Neural cell (in vitro differentiated cells): ENCODE measurements around the gene DSCAM. TPM values are rescaled to one million over a fixed set of nuclear protein-coding genes. Genes with fewer than 3 reads are reported as not detected.

Experiments used
- H2AFZ ChIP-seq: fragments of 200-600, 300-800 bp; sonication (generic), shearing (Covaris generic); 2 replicates; pipeline ENCODE4 v1.6.0; 2014; ENCODE audit warnings: low read depth, mild to moderate bottlenecking, antibody characterized with exemption, low read length, moderate library complexity
- H3F3A ChIP-seq: fragments of 200-600 bp; shearing (Covaris generic); 2 replicates; pipeline ENCODE4 v1.6.1; 2016; ENCODE audit warnings: mild to moderate bottlenecking, moderate library complexity, mixed read lengths, antibody characterized with exemption, low read length; ENCODE audit not compliant: insufficient read depth, poor library complexity, severe bottlenecking
- H3K27ac ChIP-seq: fragments of 200-600, 300-800 bp; sonication (generic), shearing (Covaris generic); 2 replicates; pipeline ENCODE4 v1.5.1; 2014; ENCODE audit warnings: mild to moderate bottlenecking, low read length, moderate library complexity
- H3K27me3 ChIP-seq: fragments of 300-800, 200-600 bp; sonication (generic), shearing (Covaris generic); 2 replicates; pipeline ENCODE4 v1.6.0; 2014; ENCODE audit warnings: mild to moderate bottlenecking, low read depth, low read length, moderate library complexity; ENCODE audit not compliant: insufficient read depth
- H3K36me3 ChIP-seq: fragments of 300-800, 200-600 bp; sonication (generic), shearing (Covaris generic); 2 replicates; pipeline ENCODE4 v1.5.1; 2014; ENCODE audit warnings: mild to moderate bottlenecking, antibody characterized with exemption, low read length, moderate library complexity; ENCODE audit not compliant: insufficient read depth
- H3K4me2 ChIP-seq: fragments of 300-800, 200-600 bp; sonication (generic), shearing (Covaris generic); 2 replicates; pipeline ENCODE4 v1.6.0; 2014; ENCODE audit warnings: mild to moderate bottlenecking, low read length
- H3K4me3 ChIP-seq: fragments of 300-800, 200-600 bp; sonication (generic), shearing (Covaris generic); 2 replicates; pipeline ENCODE4 v1.5.1; 2014; ENCODE audit warnings: mild to moderate bottlenecking, low read length, moderate library complexity
- H3K79me2 ChIP-seq: fragments of 200-600 bp; shearing (Covaris generic); replicated peaks from 2 replicates; pipeline ENCODE4 v1.6.0; 2014; ENCODE audit warnings: mild to moderate bottlenecking, low read length, moderate library complexity; ENCODE audit not compliant: insufficient read depth
- H3K9ac ChIP-seq: fragments of 300-800, 200-600 bp; sonication (generic), shearing (Covaris generic); 2 replicates; pipeline ENCODE4 v1.6.1; 2016; ENCODE audit warnings: mild to moderate bottlenecking, low read length, mixed read lengths
- H3K9me2 ChIP-seq: fragments of 200-600 bp; shearing (Covaris generic); 2 replicates; pipeline ENCODE4 v1.6.1; 2016; ENCODE audit warnings: mild to moderate bottlenecking, low read length, mixed read lengths; ENCODE audit not compliant: insufficient read depth
- H3K9me3 ChIP-seq: fragments of 200-600, 300-800 bp; sonication (generic), shearing (Covaris generic); 2 replicates; pipeline ENCODE4 v1.6.1; 2016; ENCODE audit warnings: mild to moderate bottlenecking, mixed run types, low read length, moderate library complexity, mixed read lengths
- H4K20me1 ChIP-seq: fragments of 200-600 bp; shearing (Covaris generic); 2 replicates; pipeline ENCODE4 v1.6.1; 2016; ENCODE audit warnings: mild to moderate bottlenecking, mixed run types; ENCODE audit not compliant: insufficient read depth
- CTCF ChIP-seq: fragments of 450-650 bp; IDR thresholded peaks from 2 replicates; pipeline ENCODE4 v1.5.1; 2014; ENCODE audit warnings: antibody characterized with exemption, mild to moderate bottlenecking, moderate library complexity; ENCODE audit not compliant: poor library complexity, severe bottlenecking
- EP300 ChIP-seq: fragments of 450-650 bp; conservative IDR thresholded peaks from 2 replicates; pipeline ENCODE4 v1.6.1; 2014; ENCODE audit warnings: antibody characterized with exemption, mild to moderate bottlenecking, moderate library complexity; ENCODE audit not compliant: poor library complexity, severe bottlenecking
- EZH2 ChIP-seq: fragments of 200-600, 300-800 bp; shearing (Covaris generic), sonication (generic); IDR thresholded peaks from 2 replicates; pipeline ENCODE4 v1.6.1; 2014; ENCODE audit warnings: antibody characterized with exemption, low read length, borderline replicate concordance, mild to moderate bottlenecking; ENCODE audit not compliant: insufficient read depth, poor library complexity, severe bottlenecking
- MXI1 ChIP-seq: fragments of 450-650 bp; conservative IDR thresholded peaks from 2 replicates; pipeline ENCODE4 v1.6.1; 2014; ENCODE audit warnings: antibody characterized with exemption, mild to moderate bottlenecking; ENCODE audit not compliant: poor library complexity, severe bottlenecking
- POLR2AphosphoS5 ChIP-seq: IDR thresholded peaks from 2 replicates; pipeline ENCODE4 v1.6.1; 2012
- RAD21 ChIP-seq: fragments of 450-650 bp; conservative IDR thresholded peaks from 2 replicates; pipeline ENCODE4 v1.6.1; 2014; ENCODE audit warnings: antibody characterized with exemption, mild to moderate bottlenecking, moderate library complexity
- REST ChIP-seq: IDR thresholded peaks from 2 replicates; pipeline ENCODE4 v1.6.1; 2012; ENCODE audit warnings: borderline replicate concordance
- SMC3 ChIP-seq: fragments of 450-650 bp; conservative IDR thresholded peaks from 2 replicates; pipeline ENCODE4 v1.6.1; 2014; ENCODE audit warnings: antibody characterized with exemption, mild to moderate bottlenecking, moderate library complexity; ENCODE audit not compliant: poor library complexity
- TAF1 ChIP-seq: IDR thresholded peaks from 2 replicates; pipeline ENCODE4 v1.6.1; 2012; ENCODE audit warnings: low read depth
- polyA plus RNA-seq: library from polyadenylated mRNA; depleted of rRNA; stranded (reverse); fragments of >200 nt; gene quantifications from 2 replicates; pipeline ENCODE4 v1.2.3, GENCODE V29; 2014

Gene DSCAM
- polyA plus RNA-seq, 1 donor from 2014 or later, result 5.3 TPM

- Histone ChIP-seq H3K9me2 (no peaks in the 10 kb centered on the region), H4K20me1 (no peaks in the 10 kb centered on the region), H3K36me3 (peaks cover 5% of the 10 kb centered on the region), H3K79me2 (no peaks in the 10 kb centered on the region), H3K4me2 (no peak overlapping the region), H3K9ac (no peak overlapping the region), H3K9me3 (peaks cover 5% of the 10 kb centered on the region), H3K27ac (no peak overlapping the region), H3K4me3 (no peak overlapping the region), H2AFZ (no peak overlapping the region), H3K27me3 (no peaks in the 10 kb centered on the region), H3F3A (no peaks in the 10 kb centered on the region)
- TF ChIP-seq POLR2AphosphoS5, result no peak
- TF ChIP-seq RAD21, result no peak
- TF ChIP-seq TAF1, result no peak
- no peak for TF ChIP-seq EP300
- TF ChIP-seq SMC3, result no peak
- TF ChIP-seq CTCF, result no peak
Observed at GRCh38 chr21:40291560-40291959, 555.4 kb downstream of the DSCAM start.

- H3F3A ChIP-seq, result no peaks in the 10 kb centered on the region
- TF ChIP-seq REST, result no peak
- no peak for TF ChIP-seq EZH2
- TF ChIP-seq SMC3, result no peak
- no peak for TF ChIP-seq MXI1
- TF ChIP-seq RAD21, result no peak
- TF ChIP-seq TAF1, result no peak
- no peak for TF ChIP-seq EP300
- no peak for TF ChIP-seq CTCF
- no peak for TF ChIP-seq POLR2AphosphoS5
- no peak overlapping the region for H2AFZ ChIP-seq
- no peaks in the 10 kb centered on the region for H3K9me2 ChIP-seq
- no peak overlapping the region for H3K9ac ChIP-seq
- no peak overlapping the region for H3K27ac ChIP-seq
- H3K9me3 ChIP-seq, result peaks cover 5% of the 10 kb centered on the region
- no peak overlapping the region for H3K4me2 ChIP-seq
- no peaks in the 10 kb centered on the region for H3K79me2 ChIP-seq
- peaks cover 7% of the 10 kb centered on the region for H3K36me3 ChIP-seq
- H3K4me3 ChIP-seq, result no peak overlapping the region
- no peaks in the 10 kb centered on the region for H4K20me1 ChIP-seq
- H3K27me3 ChIP-seq, result no peaks in the 10 kb centered on the region
Observed at GRCh38 chr21:40284409-40284808, 562.5 kb downstream of the DSCAM start.
